HG03045 (cell line): ENCODE measurements around the gene IKZF1.

Experiments
- ATAC-seq: cut with Tn5 transposase; IDR thresholded peaks from one replicate; pipeline ENCODE4 v1.9.1; 2021; ENCODE audit warnings: mild to moderate bottlenecking, moderate library complexity; ENCODE audit not compliant: unreplicated experiment

The IKZF1 gene

GRCh38 chr7:50352282-50352681 is 47.8 kb downstream of the IKZF1 start:
- peak; percentile 82 for ATAC-seq

- no peak for ATAC-seq
These were observed 48.2 kb downstream of the IKZF1 start for GRCh38 chr7:50352751-50353150.

- ATAC-seq: no peak
These were observed 48.7 kb downstream of the IKZF1 start for GRCh38 chr7:50353201-50353600.

- ATAC-seq: no peak
These were observed 49.5 kb downstream of the IKZF1 start for GRCh38 chr7:50353894-50354595.

- ATAC-seq: no peak
These were observed 51.3 kb downstream of the IKZF1 start for GRCh38 chr7:50355817-50356178.

- no peak for ATAC-seq
These were observed 51.9 kb downstream of the IKZF1 start for GRCh38 chr7:50356212-50356944.

GRCh38 chr7:50356945-50357268 is 52.4 kb downstream of the IKZF1 start:
- ATAC-seq: no peak

GRCh38 chr7:50357426-50357825 is 52.9 kb downstream of the IKZF1 start:
- no peak for ATAC-seq

- ATAC-seq: no peak
These were observed 53.7 kb downstream of the IKZF1 start for GRCh38 chr7:50358041-50358705.

GRCh38 chr7:50358779-50359178 is 54.3 kb downstream of the IKZF1 start:
- ATAC-seq: no peak

GRCh38 chr7:50359258-50359994 is 54.9 kb downstream of the IKZF1 start:
- no peak for ATAC-seq

- no peak for ATAC-seq
These were observed 55.7 kb downstream of the IKZF1 start for GRCh38 chr7:50359995-50360925.

GRCh38 chr7:50362142-50362541 is 57.6 kb downstream of the IKZF1 start:
- no peak for ATAC-seq

- no peak for ATAC-seq
These were observed 58.3 kb downstream of the IKZF1 start for GRCh38 chr7:50362712-50363282.

- no peak for ATAC-seq
These were observed 59.0 kb downstream of the IKZF1 start for GRCh38 chr7:50363327-50364060.

- ATAC-seq: no peak
These were observed 60.1 kb downstream of the IKZF1 start for GRCh38 chr7:50364645-50365044.

- no peak for ATAC-seq
These were observed 61.8 kb downstream of the IKZF1 start for GRCh38 chr7:50366311-50366710.

- ATAC-seq: no peak
These were observed 62.6 kb downstream of the IKZF1 start for GRCh38 chr7:50367100-50367499.

GRCh38 chr7:50367570-50367969 is 63.1 kb downstream of the IKZF1 start:
- ATAC-seq: no peak
